Neuron (in vitro differentiated cells): ENCODE results near the gene PRSS50.
"Not testable (repeated sequence)": the region's sequence is repeated elsewhere in the genome, so short reads cannot be mapped to it uniquely, and the experiment has no call there.

Experiments
- H2AFZ ChIP-seq: one replicate; pipeline ENCODE4 v1.6.1; 2013; ENCODE audit warnings: low read depth, mild to moderate bottlenecking, inconsistent platforms, low read length, moderate library complexity
- H3K27me3 ChIP-seq: one replicate; pipeline ENCODE4 v1.6.1; 2013; ENCODE audit warnings: low read length; ENCODE audit not compliant: insufficient read depth
- H3K36me3 ChIP-seq: one replicate; pipeline ENCODE4 v1.6.1; 2013; ENCODE audit warnings: low read length; ENCODE audit not compliant: insufficient read depth
- H3K4me1 ChIP-seq: one replicate; pipeline ENCODE4 v1.6.1; 2013; ENCODE audit warnings: low read length; ENCODE audit not compliant: insufficient read depth
- H3K4me3 ChIP-seq: 2 replicates; pipeline ENCODE4 v1.5.1; 2013; ENCODE audit warnings: mild to moderate bottlenecking, low read length, moderate library complexity
- H3K9me3 ChIP-seq: one replicate; pipeline ENCODE4 v1.6.1; 2013; ENCODE audit warnings: low read length

PRSS50 gene

DNA sequence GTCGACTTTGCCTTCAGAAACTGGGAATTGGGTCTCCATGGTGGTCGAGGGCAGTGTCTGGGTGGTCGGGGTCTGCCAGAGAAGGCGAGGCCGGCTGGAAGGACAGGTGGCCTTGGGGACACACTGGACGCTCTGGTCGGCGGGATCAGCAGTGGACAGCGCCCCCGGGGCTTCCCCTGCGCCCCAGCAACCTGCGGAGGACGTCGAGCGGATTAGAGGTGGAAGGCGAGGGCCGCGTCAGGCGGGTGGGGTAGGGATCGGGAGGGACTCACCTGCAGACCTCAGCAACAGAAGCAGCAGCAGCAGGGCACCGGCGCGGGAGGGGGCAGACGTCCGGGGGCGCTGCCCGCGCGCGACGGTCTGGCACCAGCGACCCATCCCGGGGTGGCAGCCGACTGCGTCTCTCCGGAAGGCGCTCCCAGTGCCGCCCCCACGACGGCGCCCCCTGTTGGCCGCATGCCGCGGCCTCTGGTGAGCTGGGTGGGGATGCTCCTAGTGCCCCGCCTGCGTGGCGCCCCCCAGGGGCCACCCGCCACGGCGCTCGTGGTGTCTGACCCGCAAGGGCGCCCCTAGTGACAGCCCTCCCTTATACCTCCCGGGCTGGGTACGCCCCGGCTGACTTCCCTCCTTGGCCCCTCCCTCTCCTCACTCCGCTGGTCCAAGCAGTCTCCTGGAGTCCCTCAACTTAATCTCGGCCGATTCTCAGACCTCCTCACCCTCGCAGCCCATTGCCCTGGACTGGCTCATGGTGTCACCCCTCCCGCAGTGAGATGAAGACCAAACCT lies at the start of gene PRSS50:
PRSS50 (minus strand) TSS at position 423 of the 785 bp plus-strand sequence; CDS start at position 378, 45 bp downstream.
- H3K27me3 ChIP-seq, result no peaks in the 10 kb centered on the region
- H3K9me3 ChIP-seq, result no peaks in the 10 kb centered on the region
- no peaks in the 10 kb centered on the region for H3K36me3 ChIP-seq
- H3K4me3 ChIP-seq, result no peak within 1 kb of the TSS
- H3K4me1 ChIP-seq, result no peaks in the 10 kb centered on the region
- H2AFZ ChIP-seq, result no peak within 1 kb of the TSS

DNA sequence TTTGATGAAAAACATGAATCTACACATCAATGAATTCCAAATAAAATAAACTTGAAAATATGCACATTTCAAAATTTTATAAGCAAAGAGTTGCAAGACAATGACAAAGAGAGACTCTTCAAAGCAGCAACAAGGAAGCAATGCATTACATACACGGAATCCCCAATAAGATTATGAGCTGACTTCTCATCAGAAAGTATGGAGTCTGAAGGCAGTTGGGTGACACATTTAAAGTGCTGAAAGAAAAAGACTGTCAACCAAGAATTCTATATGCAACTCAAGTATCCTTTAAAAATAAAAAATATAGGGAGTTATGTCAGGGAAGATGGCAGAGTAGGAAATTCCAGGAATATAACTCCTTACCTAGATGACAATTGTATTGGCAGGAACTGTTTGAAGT lies 46.5 kb upstream of the PRSS50 start:
- no peak overlapping the region for H3K4me3 ChIP-seq
- no peak overlapping the region for H2AFZ ChIP-seq
- peaks cover 11% of the 10 kb centered on the region for H3K4me1 ChIP-seq
- H3K9me3 ChIP-seq, result peaks cover 1% of the 10 kb centered on the region
- H3K36me3 ChIP-seq, result no peaks in the 10 kb centered on the region
- H3K27me3 ChIP-seq, result no peaks in the 10 kb centered on the region

GRCh38 chr3:46763178-46763577 lies 45.5 kb upstream of the PRSS50 start:
- Histone ChIP-seq H3K4me3 (no peak overlapping the region), H3K4me1 (peaks cover 11% of the 10 kb centered on the region), H2AFZ (no peak overlapping the region), H3K27me3 (no peaks in the 10 kb centered on the region), H3K36me3 (no peaks in the 10 kb centered on the region), H3K9me3 (no peaks in the 10 kb centered on the region)

- Histone ChIP-seq H3K9me3 (no peaks in the 10 kb centered on the region), H3K36me3 (no peaks in the 10 kb centered on the region), H3K4me3 (no peak overlapping the region), H3K4me1 (peaks cover 11% of the 10 kb centered on the region), H2AFZ (peak overlapping the region; percentile 69), H3K27me3 (no peaks in the 10 kb centered on the region)
Observed at GRCh38 chr3:46759239-46760167, 41.8 kb upstream of the PRSS50 start.

DNA sequence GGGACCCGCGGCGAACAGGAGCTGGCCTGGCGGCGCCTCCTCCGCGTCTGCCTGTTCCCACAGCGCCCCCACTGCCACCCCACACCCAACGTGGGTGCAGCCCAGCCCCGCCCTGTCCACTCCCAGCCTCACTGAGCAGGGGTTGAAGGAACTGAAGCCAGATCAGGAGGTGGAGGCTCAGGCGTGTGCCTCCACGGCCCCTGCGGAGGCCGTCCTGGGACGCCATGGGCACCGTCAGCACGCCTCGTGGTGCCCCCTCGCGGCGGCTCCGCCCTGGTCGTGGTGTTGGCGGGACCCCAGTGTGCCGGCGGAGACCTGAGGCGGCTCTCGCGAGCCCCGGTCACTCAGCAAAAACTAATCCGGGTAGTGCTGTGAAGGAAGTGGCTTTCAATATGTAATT lies 39.0 kb upstream of the PRSS50 start:
- no peak overlapping the region for H3K4me3 ChIP-seq
- H3K9me3 ChIP-seq, result no peaks in the 10 kb centered on the region
- H3K4me1 ChIP-seq, result peaks cover 11% of the 10 kb centered on the region
- H3K36me3 ChIP-seq, result no peaks in the 10 kb centered on the region
- no peak overlapping the region for H2AFZ ChIP-seq
- H3K27me3 ChIP-seq, result no peaks in the 10 kb centered on the region

DNA sequence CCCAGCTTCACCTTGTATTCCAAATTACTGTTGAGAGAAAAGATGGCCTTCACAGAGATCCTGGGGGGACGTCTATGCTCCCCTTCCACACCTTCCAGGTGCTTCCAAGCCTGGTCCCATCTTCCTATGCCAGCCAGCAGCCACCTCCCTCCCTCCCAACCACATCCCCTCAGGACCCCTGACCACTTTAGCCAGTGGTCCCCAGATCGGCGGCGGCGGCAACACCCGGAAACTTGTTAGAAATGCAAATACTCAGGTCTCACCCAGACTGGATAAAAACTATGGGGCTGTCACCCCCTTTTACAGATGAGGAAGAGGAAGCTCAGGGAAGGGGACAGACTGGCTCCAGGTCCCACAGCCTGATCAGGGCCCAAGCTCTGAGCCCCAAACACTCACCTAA lies 38.0 kb upstream of the PRSS50 start:
- H3K9me3 ChIP-seq, result no peaks in the 10 kb centered on the region
- no peak overlapping the region for H2AFZ ChIP-seq
- H3K4me3 ChIP-seq, result no peak overlapping the region
- no peaks in the 10 kb centered on the region for H3K27me3 ChIP-seq
- H3K4me1 ChIP-seq, result peaks cover 11% of the 10 kb centered on the region
- H3K36me3 ChIP-seq, result no peaks in the 10 kb centered on the region

DNA sequence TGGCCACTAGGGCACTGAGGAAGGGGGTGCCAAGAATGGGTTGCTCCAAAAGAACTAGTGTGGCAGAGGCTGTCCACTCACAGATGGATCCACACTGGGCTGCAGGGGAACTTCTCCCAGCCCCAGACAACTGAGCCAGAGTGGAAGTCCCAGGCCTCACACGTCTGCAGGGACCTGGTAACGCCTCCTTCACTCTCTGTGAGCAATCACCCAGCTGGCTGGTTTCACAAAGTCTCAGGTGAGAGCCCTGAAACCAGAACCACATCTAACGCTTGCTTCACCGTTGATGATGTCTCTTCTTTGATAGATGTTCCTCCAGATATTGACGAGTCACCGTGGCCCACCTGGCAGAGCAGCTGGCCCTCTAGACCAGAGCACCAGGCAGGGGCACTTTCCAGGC lies 35.5 kb upstream of the PRSS50 start:
- H3K9me3 ChIP-seq, H3K4me1 ChIP-seq, H3K4me3 ChIP-seq, H3K36me3 ChIP-seq, H3K27me3 ChIP-seq, H2AFZ ChIP-seq: not testable (repeated sequence)

- Histone ChIP-seq H3K4me3 (no peak overlapping the region), H3K9me3 (no peaks in the 10 kb centered on the region), H3K4me1 (no peaks in the 10 kb centered on the region), H2AFZ (no peak overlapping the region), H3K36me3 (no peaks in the 10 kb centered on the region), H3K27me3 (no peaks in the 10 kb centered on the region)
Observed at GRCh38 chr3:46750555-46751038, 32.9 kb upstream of the PRSS50 start.

DNA sequence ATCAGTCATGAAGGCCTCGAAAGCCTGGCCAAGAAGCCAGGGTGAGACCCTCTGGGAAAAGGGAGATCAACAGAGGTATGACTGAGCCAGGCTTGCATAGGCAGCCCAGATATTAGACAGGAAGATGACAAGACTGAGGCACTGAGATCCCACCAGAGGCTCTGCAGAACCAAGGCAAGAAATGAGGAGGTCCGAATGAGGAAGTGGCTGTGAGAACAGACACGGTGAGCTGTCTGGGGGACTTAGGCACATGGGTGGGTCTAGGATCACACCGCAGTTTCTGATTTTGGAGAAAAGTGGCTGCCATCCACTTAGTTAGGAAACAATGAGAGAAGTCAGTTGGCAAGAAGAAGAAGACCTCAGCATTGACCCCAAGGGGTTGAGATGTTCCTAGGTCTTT lies 31.5 kb upstream of the PRSS50 start:
- Histone ChIP-seq H3K27me3 (no peaks in the 10 kb centered on the region), H2AFZ (no peak overlapping the region), H3K4me1 (no peaks in the 10 kb centered on the region), H3K9me3 (no peaks in the 10 kb centered on the region), H3K36me3 (no peaks in the 10 kb centered on the region), H3K4me3 (no peak overlapping the region)

DNA sequence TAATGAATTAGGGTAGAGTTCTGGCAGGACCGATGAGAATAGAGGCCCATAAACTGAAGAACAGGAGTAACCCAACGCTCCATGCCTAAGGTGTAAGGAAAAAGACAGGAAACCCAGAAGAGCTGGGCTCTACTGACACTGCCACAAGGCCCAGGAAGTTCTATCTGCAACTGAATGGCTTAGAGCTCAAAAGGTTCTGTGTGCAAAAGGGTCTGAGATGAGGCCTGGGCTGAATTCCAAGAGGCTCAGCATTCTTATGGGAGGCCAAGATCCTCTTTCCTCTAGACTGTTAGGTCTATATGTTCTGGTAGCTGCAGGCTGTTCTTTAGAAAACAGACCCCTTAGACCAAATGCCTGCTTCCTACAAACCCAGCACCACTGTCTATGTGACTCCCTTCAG lies 30.5 kb upstream of the PRSS50 start:
- Histone ChIP-seq H2AFZ (no peak overlapping the region), H3K36me3 (no peaks in the 10 kb centered on the region), H3K27me3 (no peaks in the 10 kb centered on the region), H3K4me1 (no peaks in the 10 kb centered on the region), H3K4me3 (no peak overlapping the region), H3K9me3 (no peaks in the 10 kb centered on the region)

GRCh38 chr3:46746711-46747110 lies 29.0 kb upstream of the PRSS50 start:
- Histone ChIP-seq H3K9me3 (no peaks in the 10 kb centered on the region), H3K27me3 (no peaks in the 10 kb centered on the region), H3K4me3 (no peak overlapping the region), H2AFZ (no peak overlapping the region), H3K36me3 (no peaks in the 10 kb centered on the region), H3K4me1 (no peaks in the 10 kb centered on the region)

DNA sequence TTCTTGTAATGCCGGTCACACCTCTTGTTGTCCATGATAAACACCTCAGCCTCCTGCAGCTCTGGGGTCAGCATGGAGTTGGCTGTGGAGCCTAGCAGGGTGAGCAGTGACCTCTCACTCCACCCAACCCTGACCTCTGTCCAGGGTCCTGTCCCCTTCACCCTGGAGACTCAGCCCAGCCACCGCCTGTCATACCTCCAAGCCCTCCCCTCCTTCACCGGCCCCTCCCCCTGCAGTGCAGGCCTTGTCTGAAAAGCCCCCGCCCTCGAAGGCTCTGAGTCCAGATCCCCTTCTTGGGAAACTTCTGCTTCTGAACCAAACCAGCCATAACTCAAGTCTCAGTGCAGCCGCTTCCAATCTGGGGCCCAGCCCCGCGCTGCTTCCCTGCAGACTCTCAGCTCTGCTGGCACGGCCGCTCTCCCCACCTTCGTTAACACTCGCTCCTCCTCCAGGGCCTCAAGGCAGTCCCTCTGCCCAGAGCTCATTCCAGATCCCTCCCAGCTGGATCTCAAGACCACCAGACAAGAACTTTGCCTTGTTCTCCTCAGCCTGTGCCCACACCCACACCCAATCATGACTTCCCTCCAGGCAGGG lies 25.4 kb upstream of the PRSS50 start:
- Histone ChIP-seq H3K9me3 (no peaks in the 10 kb centered on the region), H2AFZ (no peak overlapping the region), H3K4me1 (no peaks in the 10 kb centered on the region), H3K4me3 (no peak overlapping the region), H3K36me3 (no peaks in the 10 kb centered on the region), H3K27me3 (no peaks in the 10 kb centered on the region)

DNA sequence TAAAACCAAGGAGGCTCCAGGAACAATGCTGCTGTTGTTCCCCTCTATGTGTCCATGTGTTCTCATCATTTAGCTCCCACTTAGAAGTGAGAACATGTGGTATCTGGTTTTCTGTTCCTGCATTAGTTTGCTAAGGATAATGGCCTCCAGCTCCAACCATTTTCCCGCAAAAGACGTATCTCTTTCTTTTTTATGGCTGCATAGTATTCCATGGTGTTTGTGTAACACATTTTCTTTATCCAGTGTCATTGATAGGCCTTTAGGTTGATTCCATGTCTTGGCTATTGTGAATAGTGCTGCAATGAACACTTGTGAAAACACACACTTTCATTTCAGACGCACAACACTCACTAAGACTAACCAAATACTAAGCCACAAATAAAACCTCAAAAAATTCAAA lies 21.9 kb upstream of the PRSS50 start:
- H3K4me1 ChIP-seq, H3K4me3 ChIP-seq, H3K9me3 ChIP-seq, H3K27me3 ChIP-seq, H2AFZ ChIP-seq, H3K36me3 ChIP-seq: not testable (repeated sequence)
